C4-2B (cell line): ENCODE data around the gene ILDR2.

Experiments used
- H3K27ac ChIP-seq: fragments of 450-650 bp; 2 replicates; pipeline ENCODE4 v1.5.1; 2017
- ZFX ChIP-seq: fragments of 450-650 bp; IDR thresholded peaks from 2 replicates; pipeline ENCODE4 v1.6.1; 2017
- TF ChIP-seq, protein P1 (sequence below): fragments of 450-650 bp; conservative IDR thresholded peaks from 2 replicates; pipeline ENCODE4 v1.5.1; 2017; ENCODE audit warnings: mild to moderate bottlenecking

ILDR2 gene

DNA sequence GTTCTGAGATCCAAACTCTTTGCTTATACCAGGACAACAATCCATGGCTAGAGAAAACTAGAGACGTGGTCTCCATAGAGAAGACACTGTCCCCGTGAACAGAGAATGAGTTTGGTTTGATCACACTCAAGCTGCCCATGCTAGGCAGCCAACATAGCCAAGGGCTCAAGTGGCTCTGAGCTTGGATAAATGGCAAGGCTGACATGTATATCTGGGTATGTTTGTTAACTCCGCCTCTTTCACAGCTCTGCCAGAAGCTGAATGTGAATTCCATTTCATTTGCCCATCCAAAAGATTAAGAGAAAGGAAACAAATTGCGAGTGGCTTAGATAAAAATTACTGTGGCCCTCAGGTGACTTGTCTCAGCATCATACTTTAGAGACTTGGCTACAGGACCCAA lies 38.0 kb downstream of the ILDR2 start:
- no peak overlapping the region for H3K27ac ChIP-seq
- TF ChIP-seq ZFX = no peak
- TF ChIP-seq, protein P1, sequence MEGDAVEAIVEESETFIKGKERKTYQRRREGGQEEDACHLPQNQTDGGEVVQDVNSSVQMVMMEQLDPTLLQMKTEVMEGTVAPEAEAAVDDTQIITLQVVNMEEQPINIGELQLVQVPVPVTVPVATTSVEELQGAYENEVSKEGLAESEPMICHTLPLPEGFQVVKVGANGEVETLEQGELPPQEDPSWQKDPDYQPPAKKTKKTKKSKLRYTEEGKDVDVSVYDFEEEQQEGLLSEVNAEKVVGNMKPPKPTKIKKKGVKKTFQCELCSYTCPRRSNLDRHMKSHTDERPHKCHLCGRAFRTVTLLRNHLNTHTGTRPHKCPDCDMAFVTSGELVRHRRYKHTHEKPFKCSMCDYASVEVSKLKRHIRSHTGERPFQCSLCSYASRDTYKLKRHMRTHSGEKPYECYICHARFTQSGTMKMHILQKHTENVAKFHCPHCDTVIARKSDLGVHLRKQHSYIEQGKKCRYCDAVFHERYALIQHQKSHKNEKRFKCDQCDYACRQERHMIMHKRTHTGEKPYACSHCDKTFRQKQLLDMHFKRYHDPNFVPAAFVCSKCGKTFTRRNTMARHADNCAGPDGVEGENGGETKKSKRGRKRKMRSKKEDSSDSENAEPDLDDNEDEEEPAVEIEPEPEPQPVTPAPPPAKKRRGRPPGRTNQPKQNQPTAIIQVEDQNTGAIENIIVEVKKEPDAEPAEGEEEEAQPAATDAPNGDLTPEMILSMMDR = no peak

DNA sequence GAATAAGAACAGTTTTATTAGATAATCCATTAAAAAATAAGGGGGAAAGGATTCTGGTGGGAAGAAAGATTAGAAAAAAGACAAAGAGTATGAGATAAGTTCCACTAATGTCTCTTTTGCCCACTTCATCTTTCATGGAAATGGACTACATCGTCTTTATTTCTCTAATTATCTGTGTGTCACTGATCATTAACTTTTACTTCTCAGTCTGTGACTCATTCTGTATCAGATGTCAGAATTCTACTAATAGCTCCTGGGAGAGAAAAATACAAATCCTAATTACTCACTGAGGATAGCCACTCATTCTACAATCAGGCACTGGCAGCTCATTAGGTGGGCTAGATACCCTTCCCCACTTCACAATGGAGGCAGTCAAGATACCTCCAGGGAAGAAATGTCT lies 41.7 kb downstream of the ILDR2 start:
- H3K27ac ChIP-seq = no peak overlapping the region
- TF ChIP-seq ZFX = no peak
- TF ChIP-seq, protein P1 = no peak

DNA sequence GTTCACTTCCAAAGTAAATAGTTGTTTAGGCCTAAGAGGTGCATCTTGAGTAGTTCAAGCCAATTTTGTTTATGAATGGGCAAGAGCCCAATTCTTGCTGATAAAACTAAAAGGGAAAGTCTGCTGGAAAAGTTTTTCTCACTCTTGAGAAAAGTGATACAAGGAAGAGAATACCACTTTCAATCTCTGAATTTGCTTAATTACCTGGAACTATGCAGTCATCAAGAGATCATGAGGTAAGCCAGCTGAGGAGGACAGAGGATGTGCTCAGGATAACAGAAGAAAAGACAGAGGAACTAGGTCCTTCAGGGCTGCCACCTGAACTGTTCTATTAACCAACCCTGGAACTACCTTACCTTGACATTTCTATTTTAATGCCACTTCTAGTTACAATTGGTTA lies 42.2 kb downstream of the ILDR2 start:
- no peak overlapping the region for H3K27ac ChIP-seq
- TF ChIP-seq ZFX = no peak
- TF ChIP-seq, protein P1 = no peak

DNA sequence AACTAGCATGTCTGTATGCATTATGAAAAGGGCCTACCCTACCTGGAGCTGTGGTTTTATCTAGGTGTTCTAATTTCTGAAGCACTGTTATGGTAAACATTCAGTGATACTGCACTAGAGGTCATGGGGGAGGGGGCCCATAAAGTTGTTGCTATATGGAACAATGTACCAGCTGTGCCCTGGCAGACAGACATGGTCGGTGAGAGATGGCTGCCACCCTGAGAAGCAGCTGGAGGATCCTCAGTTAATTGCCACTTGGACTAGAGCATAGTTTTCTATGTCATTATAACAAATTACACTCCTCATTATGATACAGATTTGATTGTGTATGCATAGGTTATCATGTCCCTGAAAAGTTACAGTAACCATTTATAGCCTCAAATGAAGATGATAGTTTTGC lies 45.4 kb downstream of the ILDR2 start:
- no peak overlapping the region for H3K27ac ChIP-seq
- TF ChIP-seq ZFX = no peak

DNA sequence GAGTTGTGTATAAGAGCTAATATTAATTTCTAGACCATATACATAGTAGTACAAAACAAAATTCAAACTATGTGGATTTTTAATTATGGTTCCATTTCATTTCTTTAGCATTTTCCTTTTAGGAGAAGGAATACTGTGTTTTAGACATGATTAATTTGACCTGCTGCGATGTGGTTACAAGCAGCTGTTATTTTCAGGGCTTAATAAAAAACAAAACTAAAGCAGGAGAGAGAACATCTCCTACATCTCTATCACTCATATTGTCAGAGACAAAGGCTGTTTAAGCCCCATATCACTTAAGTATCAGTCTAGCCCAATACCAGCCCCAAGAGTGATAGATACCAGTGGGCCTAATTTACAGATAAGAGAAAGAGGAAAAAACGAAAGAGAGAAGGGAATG lies 47.6 kb downstream of the ILDR2 start:
- TF ChIP-seq, protein P1 = no peak
- no peak for TF ChIP-seq ZFX
- H3K27ac ChIP-seq = no peak overlapping the region

DNA sequence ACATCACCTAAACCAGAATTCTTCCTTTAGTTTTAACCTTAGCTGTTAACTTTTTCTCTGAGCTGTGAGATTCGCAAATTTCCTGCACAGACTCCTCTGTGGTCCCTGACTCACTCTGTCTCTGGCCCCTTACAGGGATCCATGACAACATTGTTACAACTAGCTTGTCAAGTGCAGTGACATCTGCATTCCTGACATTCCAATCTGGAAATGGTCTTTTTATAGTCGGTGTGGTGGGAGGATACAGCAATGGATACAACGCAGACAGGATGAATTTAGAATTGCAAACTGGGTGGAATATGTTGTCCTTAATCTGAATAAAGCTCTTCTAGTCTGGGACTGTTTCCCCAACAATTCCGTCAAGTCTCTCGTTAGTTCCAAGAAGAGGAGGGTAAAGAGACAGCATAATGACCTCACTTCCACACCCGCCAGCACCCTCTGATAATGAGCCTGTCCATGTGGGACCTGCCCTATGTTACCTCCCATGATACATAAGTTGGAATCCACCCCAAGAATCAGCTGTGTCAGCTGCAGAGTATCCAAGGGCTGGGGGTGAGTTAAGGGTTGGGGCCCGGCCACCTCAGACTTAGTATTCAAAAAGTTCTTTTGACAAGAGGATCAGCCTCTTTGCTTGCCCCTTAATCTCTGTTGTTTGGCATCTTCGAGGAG lies 49.4 kb downstream of the ILDR2 start:
- no peak overlapping the region; the same call in 1 of the 2 replicates for H3K27ac ChIP-seq
- TF ChIP-seq, protein P1 = no peak
- no peak for TF ChIP-seq ZFX

DNA sequence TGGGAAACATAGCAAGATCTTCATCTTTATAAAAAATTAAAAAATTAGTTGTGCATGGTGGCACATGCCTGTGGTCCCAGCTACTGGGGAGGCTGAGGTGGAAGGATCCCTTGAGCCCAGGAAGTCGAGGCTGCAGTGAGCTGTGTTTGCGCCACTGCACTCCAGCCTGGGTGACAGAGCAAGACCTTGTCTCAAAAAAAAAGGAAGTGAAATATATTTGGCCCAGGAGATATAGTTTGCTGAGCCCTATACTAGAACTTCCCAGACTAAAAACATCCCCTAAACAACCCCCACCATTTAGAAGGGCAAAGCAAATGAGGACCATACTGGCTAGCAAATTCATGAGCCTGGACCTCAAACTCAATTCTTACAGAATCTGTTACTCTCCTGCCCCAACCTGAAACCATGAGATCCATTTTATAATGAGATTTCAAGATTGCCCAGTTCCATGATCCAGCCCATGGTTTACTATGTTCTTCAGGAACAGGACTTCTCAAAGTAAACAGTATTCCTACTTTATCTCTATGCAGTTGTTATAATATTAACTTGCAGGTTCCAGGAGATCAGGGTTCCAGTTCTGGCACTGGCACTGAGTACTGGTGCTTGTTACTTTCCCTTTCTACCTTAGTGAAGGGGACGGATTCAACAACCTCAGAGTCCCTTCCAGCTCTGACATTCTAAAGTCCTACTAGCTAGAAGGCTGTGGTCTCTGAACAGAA lies 50.4 kb downstream of the ILDR2 start:
- H3K27ac ChIP-seq = peak overlapping the region; percentile 27; the same call in 1 of the 2 replicates
- TF ChIP-seq, protein P1 = no peak
- no peak for TF ChIP-seq ZFX
